Adrenal gland (tissue), 12 donors: ENCODE measurements around the gene C16orf89. TPM values are rescaled to one million over a fixed set of nuclear protein-coding genes. Genes with fewer than 3 reads are reported as not detected.
A peak's percentile ranks its signal among the peaks of the same experiment; 100 is the strongest.

Source experiments
- DNase-seq, 7 donors: peaks; one replicate each; pipeline ENCODE4 v3.0.0-alpha.2; 2019 to 2020
- H3K27ac ChIP-seq, 5 donors: fragments of 200-600 bp; sonication (generic) in 4 of 5; 1 replicate in 3 of 5; 2 replicates in 2 of 5; pipeline versions ENCODE4 v1.5.1 to v1.8.0; 2016 to 2020; ENCODE audit warnings: mild to moderate bottlenecking in 1 of 5
- H3K27me3 ChIP-seq: fragments of 200-600 bp; 2 replicates; pipeline ENCODE4 v1.8.0; 2021
- H3K36me3 ChIP-seq, 2 donors: fragments of 200-600 bp; replicated peaks in 1 of 2; 1 replicate in 1 of 2; 2 replicates in 1 of 2; pipeline versions ENCODE4 v1.5.1 to v1.8.0; 2018 to 2022
- H3K4me1 ChIP-seq, 2 donors: fragments of 200-600 bp; replicated peaks in 1 of 2; 1 replicate in 1 of 2; 2 replicates in 1 of 2; pipeline versions ENCODE4 v1.5.1 to v1.8.0; 2018 to 2021
- H3K4me3 ChIP-seq, 4 donors: fragments of 200-600 bp; sonication (generic) in 3 of 4; one replicate each; pipeline ENCODE4 v1.5.1; 2016 to 2018
- H3K9me3 ChIP-seq, 3 donors: fragments of 200-600 bp; sonication (generic) in 1 of 3; replicated peaks in 1 of 3; 1 replicate in 2 of 3; 2 replicates in 1 of 3; pipeline versions ENCODE4 v1.5.1 to v1.8.0; 2016 to 2021
- CTCF ChIP-seq, 6 experiments: fragments of 450-650 bp in 4 of 6; fragments of 200-600 bp in 2 of 6; sonication (generic) in 1 of 6; IDR thresholded peaks; 1 replicate in 5 of 6; 2 replicates in 1 of 6; pipeline versions ENCODE4 v1.5.1 to v1.8.0; 2016 to 2021; ENCODE audit warnings: antibody characterized with exemption in 6 of 6, mild to moderate bottlenecking in 2 of 6, moderate library complexity in 1 of 6
- POLR2A ChIP-seq, 2 donors: fragments of 450-650 bp; IDR thresholded peaks; one replicate each; pipeline ENCODE4 v1.6.1; 2017; ENCODE audit warnings: antibody characterized with exemption in 2 of 2, mild to moderate bottlenecking in 2 of 2, moderate library complexity in 1 of 2
- WGBS, 4 donors: extraction: QIAGEN DNeasy Blood & Tissue Kit in 2 of 4; methylation state at CpG; one replicate each; pipeline versions ENCODE4 v1.1.5 to v1.1.7; 2013 to 2017; 5-methylcytosine and 5-hydroxymethylcytosine counted together
- intact Hi-C, 2 donors: fragments of 100-400 bp; cut with DNase I; formaldehyde crosslinking; loops; one replicate each; pipeline versions ENCODE4 v1.14.1 to v1.15.0; 2022 to 2023
- polyA plus RNA-seq, 3 donors: library from polyadenylated mRNA; stranded (reverse); fragments of 200-250 nt in 2 of 3; fragments of 350-450 nt in 1 of 3; fragmentation: Illumina TruSeq in 1 of 3; extraction: RNeasy Lipid Tissue Mini Kit (QIAGEN cat#74804) in 1 of 3; gene quantifications; one replicate each; pipeline ENCODE4 v1.2.3, GENCODE V29; 2013 to 2014
- total RNA-seq, 9 donors: library from RNA; depleted of rRNA in 4 of 9; stranded (reverse); fragments of >200 nt in 4 of 9; fragments of 120-200 nt in 1 of 9; fragmentation: NEBNext Ultra II Directional in 1 of 9; extraction: Animal tissue kit (Norgen Biotek cat#: 25700) in 1 of 9; gene quantifications; one replicate each; pipeline versions ENCODE4 v1.1.0 to v1.2.4, GENCODE V29; 2013 to 2023
- donor health status: healthy with polysubstance abuse.
- donor health status: Bipolar disorder and iron deficiency.
- donor health status: DM: yes; HTN: yes; CAD: no.
- donor health status: DM: no; HTN: no; CAD: no.
- donor health status: DM: no; HTN: no; CAD: no.
- donor health status: DM: yes; HTN: yes; CAD: no.

C16orf89 gene
- total and polyA plus RNA-seq, 12 donors = 1.00 to 27.9 (median 4.6) TPM

- H3K4me3 ChIP-seq = no peak overlapping the region
- H3K36me3 ChIP-seq = peaks cover 0 to 20% of the 10 kb centered on the region in 2 donors
- no peak overlapping the region for H3K27ac ChIP-seq
- 82 to 92% (median 90%) methylated on average over 8 of the region's 8 CpGs for WGBS, 4 donors
- no peak for DNase-seq
- no peaks in the 10 kb centered on the region for H3K9me3 ChIP-seq
- TF ChIP-seq POLR2A (IDR thresholded peaks at IDR 0.05) (no peak), CTCF (IDR thresholded peaks at IDR 0.05) (no peak)
- intact Hi-C loops = loop anchor here in 1 of 2 donors (10.0 kb wide), 1 partner anchor 62 kb away; no protein-coding TSS in a partner anchor
- H3K4me1 ChIP-seq = no peaks in the 10 kb centered on the region
- no peaks in the 10 kb centered on the region for H3K27me3 ChIP-seq
Observed at GRCh38 chr16:5026664-5027063, 39.1 kb downstream of the C16orf89 start.

- Histone ChIP-seq H3K4me3 (no peak overlapping the region), H3K9me3 (no peaks in the 10 kb centered on the region), H3K27ac (no peak overlapping the region), H3K36me3 (peaks cover 0 to 20% of the 10 kb centered on the region in 2 donors), H3K27me3 (no peaks in the 10 kb centered on the region), H3K4me1 (no peaks in the 10 kb centered on the region)
- peak in 2 of 7 donors; percentile 21 to 30 for DNase-seq
- TF ChIP-seq CTCF (IDR thresholded peaks at IDR 0.05) = no peak
- TF ChIP-seq POLR2A (IDR thresholded peaks at IDR 0.05) = no peak
- WGBS, 4 donors = 35 to 69% (median 56%) methylated on average over 4 to 17 of the region's 17 CpGs
- intact Hi-C loops = loop anchor here in 1 of 2 donors (10.0 kb wide), 1 partner anchor 60 kb away; no protein-coding TSS in a partner anchor
Observed at GRCh38 chr16:5025171-5025632, 40.6 kb downstream of the C16orf89 start.

- Histone ChIP-seq H3K27me3 (no peaks in the 10 kb centered on the region), H3K36me3 (peaks cover 0 to 20% of the 10 kb centered on the region in 2 donors), H3K4me1 (no peaks in the 10 kb centered on the region), H3K27ac (no peak overlapping the region), H3K9me3 (no peaks in the 10 kb centered on the region), H3K4me3 (no peak overlapping the region)
- 30 to 58% (median 52%) methylated on average over 2 to 4 of the region's 4 CpGs for WGBS, 4 donors
- intact Hi-C loops = loop anchor here in 1 of 2 donors (10.0 kb wide), 1 partner anchor 60 kb away; no protein-coding TSS in a partner anchor
- TF ChIP-seq POLR2A (IDR thresholded peaks at IDR 0.05) (no peak), CTCF (IDR thresholded peaks at IDR 0.05) (peak in 4 of 6 experiments; percentile 28 to 37 (median 33))
- peak in 2 of 7 donors; percentile 21 to 32 for DNase-seq
Observed at GRCh38 chr16:5024632-5025031, 41.1 kb downstream of the C16orf89 start.

GRCh38 chr16:5022521-5022920 is 43.2 kb downstream of the C16orf89 start:
- 60 to 82% (median 74%) methylated on average over 1 to 6 of the region's 6 CpGs for WGBS, 4 donors
- H3K36me3 ChIP-seq = peaks cover 0 to 1% of the 10 kb centered on the region in 2 donors
- no peaks in the 10 kb centered on the region for H3K4me1 ChIP-seq
- no peak overlapping the region for H3K27ac ChIP-seq
- no peak for DNase-seq
- TF ChIP-seq CTCF (IDR thresholded peaks at IDR 0.05) (no peak), POLR2A (IDR thresholded peaks at IDR 0.05) (no peak)
- H3K9me3 ChIP-seq = no peaks in the 10 kb centered on the region
- no peak overlapping the region for H3K4me3 ChIP-seq
- H3K27me3 ChIP-seq = no peaks in the 10 kb centered on the region
- intact Hi-C loops = loop anchor here in 1 of 2 donors (10.0 kb wide), 1 partner anchor 58 kb away; no protein-coding TSS in a partner anchor
